ENCODE results near the gene SPRN.

Gene SPRN

DNA sequence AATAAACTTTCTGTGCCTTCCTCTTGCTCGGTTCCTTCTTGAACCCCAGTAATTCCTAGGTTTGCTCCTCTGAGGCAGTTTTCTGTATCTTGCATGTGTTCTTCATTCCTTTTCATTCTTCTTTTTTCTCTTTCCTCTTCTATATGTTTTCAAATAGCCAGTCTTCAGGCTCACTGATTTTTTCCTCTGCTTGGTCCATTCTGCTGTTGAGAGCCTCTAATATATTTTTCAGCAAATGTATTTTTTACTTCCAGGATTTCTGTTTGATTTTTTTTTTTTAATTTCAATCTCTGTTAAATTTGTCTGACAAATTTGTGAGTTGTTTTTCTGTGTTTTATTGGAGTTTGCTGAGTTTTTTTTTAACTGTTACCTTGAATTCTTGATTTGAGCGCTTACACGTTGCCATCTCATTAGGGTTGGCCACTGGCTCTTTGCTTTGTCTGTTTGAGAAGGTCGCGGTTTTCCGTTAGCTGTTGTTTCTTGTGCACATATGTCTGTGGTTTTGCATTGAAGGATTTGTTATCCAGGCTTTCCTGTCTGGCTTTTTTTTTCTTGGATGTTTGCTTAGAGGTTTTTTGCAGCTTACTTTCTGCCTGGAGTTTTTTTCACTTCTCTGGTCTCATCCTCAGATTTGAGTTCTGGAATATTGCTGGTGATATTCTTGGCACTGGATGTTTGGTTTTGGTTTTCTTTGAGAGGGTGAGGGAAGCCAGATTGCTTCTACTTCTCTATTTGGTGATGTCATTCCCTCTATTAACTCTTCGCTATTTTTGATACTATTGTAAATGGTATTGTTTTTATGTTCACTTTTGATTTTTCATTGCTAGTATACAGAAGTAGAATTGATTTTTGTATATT, 12.7 kb downstream of the SPRN start:
- DNase-seq (ENCODE audit: low read depth in 2 of 2, low spot score in 1 of 2), result no peak

DNA sequence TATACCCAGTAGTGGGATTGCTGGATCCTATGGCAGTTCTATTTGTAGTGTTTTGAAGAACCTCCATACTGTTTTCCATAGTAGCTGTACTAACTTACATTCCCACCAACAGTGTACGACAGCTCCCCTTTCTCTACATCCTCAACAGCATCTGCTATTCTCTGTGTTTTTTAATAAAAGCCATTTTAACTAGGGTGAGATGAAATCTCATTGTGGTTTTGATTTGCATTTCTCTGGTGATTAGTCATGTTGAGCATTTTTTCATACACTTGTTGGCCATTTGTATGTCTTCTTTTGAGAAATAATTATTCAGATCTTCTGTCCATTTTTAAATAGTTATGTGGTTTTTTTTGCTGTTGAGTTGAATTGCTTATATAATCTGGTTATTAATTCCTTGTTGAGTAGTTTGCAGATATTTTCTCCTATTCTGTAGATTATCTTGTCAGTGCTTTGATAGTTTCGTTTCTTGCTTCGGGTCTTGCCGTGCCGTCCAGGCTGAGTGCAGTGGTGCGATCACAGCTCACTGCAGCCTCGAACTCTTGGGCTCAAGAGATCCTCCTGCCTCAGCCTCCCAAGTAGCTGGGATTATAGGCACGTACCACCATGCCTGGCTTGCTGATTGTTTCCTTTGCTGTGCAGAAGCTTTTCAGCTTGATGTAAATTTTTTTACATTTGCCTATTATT, 18.4 kb downstream of the SPRN start:
- DNase-seq (ENCODE audit: low read depth in 2 of 2, low spot score in 1 of 2), result no peak

DNA sequence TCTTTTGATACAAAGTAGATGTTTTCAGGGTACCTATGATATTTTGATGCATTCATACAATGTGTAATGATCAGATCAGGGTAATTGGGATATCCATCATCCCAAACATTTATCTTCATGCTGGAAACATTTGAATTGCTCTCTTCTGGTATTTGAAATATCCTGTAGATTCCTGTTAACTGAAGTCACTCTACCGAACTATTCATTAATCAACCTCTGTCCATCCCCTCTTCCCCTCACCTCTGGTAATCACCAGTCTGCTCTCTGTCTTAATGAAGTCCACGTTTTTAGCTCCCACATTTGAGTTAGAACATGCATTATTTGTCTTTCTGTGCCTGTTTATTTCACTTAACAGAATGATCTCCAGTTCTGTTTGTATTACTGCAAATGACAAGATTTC, 19.2 kb downstream of the SPRN start:
- DNase-seq (ENCODE audit: low read depth in 2 of 2, low spot score in 1 of 2), result no peak

DNA sequence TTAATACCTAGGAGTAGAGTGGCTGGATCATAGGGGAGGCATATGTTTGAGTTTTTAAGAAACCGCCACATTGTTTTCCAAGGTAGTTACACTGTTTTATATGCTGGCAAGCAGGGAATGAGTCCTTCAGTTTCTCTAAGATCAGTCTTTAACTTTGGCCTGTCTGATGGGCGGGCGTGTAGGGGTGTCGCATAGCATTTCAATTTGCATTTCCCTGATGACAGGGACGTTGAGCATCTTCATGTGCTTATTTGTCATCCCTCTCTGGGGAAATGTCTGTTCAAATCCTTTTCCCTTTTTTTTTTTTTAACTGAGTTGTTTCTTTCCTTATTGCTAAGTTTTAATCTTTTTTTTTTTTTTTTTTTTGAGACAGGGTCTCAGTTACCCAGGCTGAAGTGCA, 20.6 kb downstream of the SPRN start:
- DNase-seq (ENCODE audit: low read depth in 2 of 2, low spot score in 1 of 2), result no peak

DNA sequence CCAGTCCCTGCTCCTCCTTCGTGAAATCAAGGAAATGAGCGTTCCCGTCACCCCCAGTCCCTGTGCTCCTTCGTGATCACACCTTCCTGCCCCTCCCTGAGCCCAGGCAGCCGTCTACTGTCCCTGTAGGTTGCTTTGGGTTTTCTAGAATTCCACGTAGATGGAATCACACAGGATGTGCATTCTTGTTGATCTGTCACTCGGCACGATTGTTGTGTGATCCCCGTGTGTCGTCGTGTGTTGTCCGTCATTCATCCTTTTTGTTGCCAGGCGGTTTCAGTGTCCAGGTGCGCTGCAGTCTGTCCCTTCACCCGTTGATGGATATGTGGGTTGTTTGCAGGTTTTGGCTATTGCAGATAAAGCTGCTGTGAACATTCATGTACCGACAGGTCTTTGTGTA, 21.1 kb downstream of the SPRN start:
- DNase-seq (ENCODE audit: low read depth in 2 of 2, low spot score in 1 of 2), result no peak

DNA sequence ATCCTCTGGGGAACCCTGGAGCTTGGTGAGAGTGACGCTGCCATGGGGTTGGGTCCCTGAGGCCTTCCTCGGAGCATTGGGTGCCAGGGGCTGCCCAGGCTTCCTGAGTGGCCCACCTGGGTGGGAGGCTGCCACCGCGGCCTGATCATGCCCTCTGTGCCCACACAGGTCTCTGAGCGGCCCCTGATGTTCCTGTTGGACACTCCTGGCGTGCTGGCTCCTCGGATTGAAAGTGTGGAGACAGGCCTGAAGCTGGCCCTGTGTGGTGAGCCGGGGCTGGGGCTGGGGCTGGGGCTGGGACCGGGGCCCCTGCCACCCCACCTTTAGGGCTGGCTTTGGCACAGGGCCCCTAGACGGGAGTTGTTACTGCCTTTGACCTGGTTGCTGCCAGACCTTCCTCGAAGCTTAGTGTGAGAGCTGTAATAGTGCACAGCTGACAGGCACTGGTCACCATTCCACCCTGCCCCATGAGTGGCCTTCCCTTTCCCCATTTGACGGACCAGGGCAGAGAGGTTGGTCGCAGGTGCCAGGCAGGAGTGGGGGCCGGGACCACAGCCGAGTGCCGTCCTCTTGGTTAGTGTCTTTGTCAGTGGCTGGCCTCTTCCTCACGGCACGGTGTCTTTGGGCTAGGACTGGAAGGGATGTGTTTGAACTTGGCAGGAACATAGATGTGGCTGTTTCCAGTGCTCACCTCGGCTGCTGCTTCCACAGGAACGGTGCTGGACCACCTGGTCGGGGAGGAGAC, 22.3 kb downstream of the SPRN start:
- no peak for DNase-seq (ENCODE audit: low read depth in 2 of 2, low spot score in 1 of 2)

DNA sequence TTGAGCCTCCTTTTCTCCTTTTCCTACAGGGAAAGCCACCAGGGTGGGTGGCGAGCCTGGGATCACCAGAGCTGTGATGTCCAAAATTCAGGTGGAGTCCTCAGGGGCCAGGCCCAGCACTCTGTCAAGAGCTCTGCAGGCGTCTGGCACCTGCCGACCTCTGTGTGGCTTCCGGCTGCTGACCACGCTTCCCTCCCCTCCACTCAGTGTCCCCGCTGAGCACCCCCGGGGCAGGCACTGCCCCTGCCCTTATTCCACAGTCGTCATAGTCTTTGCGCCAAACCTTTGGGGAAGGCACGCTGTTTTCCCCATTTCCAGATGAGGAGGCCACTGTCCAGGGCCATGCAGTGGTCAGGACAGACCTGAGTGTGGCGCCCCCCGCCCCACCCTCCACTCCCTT, 22.9 kb downstream of the SPRN start:
- no peak for DNase-seq (ENCODE audit: low read depth in 2 of 2, low spot score in 1 of 2)

DNA sequence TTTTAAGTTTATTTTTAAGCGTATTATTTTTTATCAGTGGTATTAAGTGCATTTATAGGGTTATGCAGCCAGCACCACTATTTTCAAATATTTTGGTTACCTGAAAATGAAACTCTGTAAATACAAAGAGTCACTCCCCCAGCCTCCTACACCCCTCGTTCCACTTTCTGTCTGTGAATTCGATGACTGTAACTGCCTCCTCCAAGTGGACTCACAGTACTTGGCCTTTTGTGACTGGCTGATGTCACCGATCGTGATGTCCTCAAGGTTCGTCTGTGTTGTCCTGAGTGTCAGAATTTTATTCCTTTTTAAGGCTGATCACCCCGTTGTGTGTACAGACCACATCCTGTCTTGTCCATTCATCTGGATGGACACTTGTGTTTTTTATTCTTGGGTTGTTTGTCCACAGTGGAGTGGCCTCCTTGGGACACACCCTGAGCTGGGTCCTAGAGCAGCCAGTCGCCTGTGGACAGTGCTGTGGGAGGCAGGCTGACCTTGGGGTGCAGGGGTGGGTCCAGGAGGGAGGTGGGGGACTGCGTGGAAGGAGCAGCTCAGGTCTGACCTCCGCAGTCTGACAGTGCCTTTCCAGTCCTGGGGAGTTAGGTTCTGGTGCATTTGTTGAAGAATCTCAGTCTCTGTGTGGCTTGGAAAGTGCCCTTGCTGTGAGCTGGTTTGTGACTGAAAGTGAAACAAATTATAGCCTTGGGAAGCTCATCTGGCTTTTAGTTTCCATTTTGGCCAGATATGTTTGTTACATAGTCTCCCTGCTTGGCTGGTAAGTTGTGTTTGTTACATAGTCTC, 23.6 kb downstream of the SPRN start:
- DNase-seq (ENCODE audit: low read depth in 2 of 2, low spot score in 1 of 2), result no peak

DNA sequence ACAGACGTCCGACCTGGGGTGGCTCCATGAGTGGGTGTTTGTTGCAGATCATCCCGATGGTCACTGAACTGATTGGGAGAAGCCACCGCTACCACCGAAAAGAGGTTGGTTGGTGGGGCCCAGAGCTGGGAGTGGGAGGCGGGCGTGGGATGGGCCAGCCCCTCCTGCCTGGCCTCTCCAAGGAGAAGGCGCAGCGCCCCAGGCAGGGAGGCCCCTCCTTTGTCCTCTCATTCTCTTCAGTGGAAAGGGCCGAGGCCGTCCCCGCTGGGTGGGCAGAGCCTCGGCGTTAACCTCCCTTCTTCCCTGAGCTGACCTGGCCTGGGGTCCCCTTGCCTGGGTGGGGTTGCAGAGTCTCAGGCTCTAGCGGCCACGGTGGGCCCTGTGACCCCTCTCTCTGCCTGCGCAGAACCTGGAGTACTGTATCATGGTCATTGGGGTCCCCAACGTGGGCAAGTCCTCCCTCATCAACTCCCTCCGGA, 25.3 kb downstream of the SPRN start:
- DNase-seq (ENCODE audit: low read depth in 2 of 2, low spot score in 1 of 2), result no peak

DNA sequence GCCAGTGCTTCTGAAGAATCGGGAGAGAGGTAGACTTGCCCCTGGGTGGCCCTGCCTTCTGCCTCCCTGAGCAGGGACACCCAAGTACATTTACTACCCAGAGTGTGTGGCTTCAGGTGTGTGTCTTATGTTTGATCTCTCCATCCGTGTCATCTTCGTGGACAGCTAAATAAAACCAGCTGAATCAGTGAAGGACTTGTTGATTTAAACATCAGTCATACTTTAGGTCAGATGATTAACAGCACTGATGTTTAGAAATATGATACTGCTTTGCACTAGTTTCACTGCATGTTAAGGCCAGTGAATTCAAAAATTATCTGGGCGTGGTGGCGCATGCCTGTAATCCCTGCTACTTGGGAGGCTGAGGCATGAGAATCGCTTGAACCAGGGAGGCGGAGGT, 26.5 kb downstream of the SPRN start:
- DNase-seq (ENCODE audit: low read depth in 2 of 2, low spot score in 1 of 2), result no peak

DNA sequence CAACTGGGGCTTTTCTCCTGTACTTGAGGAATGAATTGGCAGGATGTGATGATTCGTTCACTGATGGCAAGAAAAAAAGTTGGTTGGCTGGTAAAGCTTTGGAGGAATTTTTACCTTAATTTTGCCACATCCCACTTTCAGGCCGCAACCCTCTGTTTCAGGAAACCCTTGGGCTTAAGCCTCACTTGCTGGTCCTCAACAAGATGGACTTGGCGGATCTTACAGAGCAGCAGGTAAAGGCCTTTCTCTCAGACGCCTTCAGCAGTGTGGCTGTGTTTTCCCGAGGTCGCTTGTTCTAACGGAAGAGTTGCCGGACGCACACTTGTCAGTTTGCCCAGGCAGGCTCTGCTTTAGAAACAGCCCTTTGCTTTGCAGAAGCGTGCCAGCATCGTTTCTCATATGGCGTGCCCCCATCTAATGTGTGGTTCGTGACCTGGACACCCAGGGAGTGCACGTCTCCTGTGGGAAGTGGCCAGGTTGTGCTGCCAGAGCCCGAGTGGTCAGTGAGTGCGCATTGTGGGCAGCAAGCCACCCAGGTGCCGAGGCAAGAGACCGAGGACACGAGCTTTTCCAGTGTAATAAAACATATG, 28.3 kb downstream of the SPRN start:
- DNase-seq (ENCODE audit: low read depth in 2 of 2, low spot score in 1 of 2), result no peak

DNA sequence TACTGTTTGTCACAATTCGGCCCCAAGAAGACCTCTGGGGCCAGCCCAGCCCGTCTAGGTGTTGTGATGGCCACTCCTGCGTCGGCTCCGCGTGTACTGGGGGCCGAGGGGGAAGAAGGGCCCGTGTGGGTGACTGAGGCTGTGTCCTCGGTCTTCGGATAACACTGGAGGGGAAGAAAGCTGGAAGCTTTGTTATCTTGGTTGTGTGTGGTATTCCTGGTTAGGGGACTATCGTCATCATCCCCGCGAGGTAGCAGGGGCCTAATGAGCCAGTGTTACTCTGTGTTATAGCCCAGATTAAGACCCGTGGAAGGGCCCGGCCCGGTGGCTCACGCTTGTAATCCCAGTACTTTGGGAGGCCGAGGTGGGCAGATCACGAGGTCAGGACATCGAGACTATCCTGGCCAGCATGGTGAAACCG, 29.6 kb downstream of the SPRN start:
- DNase-seq (ENCODE audit: low read depth in 2 of 2, low spot score in 1 of 2), result no peak

DNA sequence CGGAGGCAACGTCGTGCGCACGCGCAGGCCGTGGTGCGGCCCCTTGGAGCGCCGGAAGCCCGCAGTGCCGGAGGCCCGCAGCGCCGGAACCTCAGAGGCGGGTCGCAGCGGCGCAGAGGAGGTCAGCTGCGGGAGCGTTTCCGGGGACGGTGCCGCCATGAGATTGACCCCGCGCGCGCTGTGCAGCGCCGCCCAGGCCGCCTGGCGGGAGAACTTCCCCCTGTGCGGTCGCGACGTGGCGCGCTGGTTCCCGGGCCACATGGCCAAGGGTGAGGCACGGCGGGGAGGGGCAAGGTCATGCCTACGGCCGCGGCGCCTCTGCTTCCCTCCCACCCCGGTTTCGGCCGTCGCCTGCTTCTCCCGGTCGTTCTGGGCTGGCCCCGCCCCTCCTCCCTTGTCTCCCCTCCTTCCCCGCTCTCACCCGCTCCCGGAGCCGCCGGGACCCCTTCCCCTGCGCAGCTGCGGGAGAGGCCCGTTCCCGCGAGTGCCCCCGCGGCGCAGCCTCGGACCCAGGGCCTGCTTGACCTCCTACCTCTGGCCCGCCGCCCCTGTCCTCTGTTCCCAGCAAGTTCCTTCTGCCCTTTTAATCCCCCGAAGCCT, 30.3 kb downstream of the SPRN start, which contains the start of gene MTG1:
Gene MTG1 (plus strand): TSS at position 94 of the 600 bp plus-strand sequence. CDS start 64 bp downstream, at position 158.
- peak; percentile 72 to 88 for DNase-seq (ENCODE audit: low read depth in 2 of 2, low spot score in 1 of 2)

DNA sequence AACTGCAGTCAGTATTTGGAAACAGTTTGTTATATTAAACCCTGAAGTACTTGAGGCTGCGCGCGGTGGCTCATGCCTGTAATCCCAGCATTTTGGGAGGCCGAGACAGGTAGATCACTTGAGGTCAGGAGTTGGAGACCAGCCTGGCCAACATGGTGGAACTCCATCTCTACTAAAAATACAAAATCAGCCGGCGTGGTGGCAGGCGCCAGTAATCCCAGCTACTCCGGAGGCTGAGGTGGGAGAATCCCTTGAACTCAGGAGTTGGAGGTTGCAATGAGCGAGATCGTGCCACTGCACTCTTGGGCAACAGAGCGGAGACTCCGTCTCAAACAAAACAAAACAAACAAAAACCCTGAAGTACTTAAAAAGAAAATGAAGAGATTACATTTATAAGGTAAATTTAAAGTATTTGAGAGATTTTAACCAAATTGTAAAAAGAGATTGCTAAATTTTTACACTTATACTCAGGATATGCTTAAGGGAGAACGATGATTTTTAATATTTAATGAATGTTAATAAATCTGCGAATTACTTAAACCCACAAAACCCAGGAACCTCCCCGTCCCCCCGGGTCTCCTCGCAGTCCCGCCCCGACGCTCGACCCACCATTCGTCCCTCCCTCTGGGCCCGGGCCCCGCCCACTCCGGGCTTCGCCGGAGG, 30.9 kb downstream of the SPRN start:
- no peak for DNase-seq (ENCODE audit: low read depth in 2 of 2, low spot score in 1 of 2)

DNA sequence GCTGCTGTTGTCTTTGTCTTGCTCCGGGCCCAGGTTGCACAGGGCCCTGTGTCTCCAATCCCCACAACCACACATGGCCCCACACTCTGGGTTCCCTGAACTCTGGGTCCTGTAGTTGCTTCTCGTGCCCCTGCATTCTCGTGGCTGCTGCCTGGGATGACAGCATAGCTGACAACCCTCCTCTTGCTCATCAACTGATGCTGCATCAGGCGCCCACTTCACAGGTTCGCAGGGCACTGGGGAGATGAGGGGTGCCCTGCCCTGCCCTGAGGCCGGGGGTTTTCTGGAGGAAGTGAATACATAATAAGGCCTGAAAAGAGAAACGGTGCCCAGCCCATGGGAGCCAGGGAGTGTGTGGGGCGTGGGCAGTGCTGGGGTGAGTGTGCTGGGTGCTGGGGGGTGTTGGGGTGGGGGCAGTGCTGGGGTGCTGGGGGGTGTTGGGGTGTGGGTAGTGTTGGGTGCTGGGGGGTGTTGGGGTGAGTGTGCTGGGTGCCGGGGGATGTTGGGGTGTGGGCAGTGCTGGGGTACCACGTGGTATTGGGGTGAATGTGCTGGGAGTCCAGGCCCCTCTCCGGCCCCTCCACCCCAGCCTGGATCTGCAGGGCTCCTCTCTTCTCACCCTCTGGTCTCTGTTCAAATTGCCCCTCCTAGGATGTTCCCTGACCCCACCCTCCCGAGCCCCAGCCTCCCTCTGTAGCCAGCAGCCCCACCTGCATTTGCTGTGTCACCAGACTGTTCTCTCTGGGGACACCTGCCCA, 32.5 kb downstream of the SPRN start:
- DNase-seq (ENCODE audit: low read depth in 2 of 2, low spot score in 1 of 2), result no peak

DNA sequence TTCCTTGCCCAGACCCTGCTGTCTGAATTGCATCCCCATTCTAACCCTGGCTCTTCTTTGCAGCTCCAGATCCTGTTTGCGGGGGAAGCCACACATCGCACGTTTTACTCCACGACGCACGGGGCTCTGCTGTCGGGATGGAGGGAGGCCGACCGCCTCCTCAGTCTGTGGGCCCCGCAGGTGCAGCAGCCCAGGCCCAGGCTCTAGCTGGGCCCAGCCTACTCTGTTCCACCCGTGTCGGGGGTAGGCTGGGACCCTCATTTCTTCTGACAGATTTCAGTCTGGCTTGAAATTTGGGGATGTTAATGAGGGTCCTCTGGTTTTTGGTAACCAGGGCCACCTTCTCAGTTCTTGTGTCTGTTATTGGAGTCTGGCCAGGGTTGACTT, 33.2 kb downstream of the SPRN start:
- no peak for DNase-seq (ENCODE audit: low read depth in 2 of 2, low spot score in 1 of 2)

DNA sequence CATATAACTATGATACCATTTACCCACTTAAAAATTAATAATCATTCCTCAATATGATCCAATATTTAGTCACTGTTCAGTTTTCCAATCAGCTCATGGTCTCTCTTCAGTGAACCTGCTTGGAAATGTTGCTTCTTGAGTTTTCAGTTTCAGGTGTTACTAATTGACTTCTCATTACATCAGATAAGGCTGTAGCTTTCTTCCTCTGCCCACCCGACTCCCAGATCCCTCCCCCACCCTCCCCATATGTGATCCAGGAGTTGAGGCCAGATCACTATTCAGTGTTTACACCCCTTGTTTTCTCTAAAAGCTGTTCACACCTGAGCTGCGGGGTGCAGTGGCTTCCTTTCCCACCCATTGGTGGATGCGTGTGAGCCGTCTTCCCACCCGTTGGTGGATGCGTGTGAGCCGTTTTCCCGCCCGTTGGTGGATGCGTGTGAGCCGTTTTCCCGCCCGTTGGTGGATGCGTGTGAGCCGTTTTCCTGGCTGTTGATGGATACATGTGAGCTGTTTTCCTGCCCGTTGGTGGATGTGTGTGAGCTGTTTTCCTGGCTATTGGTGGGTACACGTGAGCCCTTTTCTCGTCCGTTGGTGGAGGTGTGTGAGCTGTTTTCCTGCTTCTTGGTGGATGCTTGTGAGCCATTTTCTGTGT, 33.7 kb downstream of the SPRN start:
- no peak for DNase-seq (ENCODE audit: low read depth in 2 of 2, low spot score in 1 of 2)

All from stimulated activated CD8-positive, alpha-beta memory T cell treated with anti-CD3 and anti-CD28 coated beads, Interleukin-4, amount 100 ng/mL, for 1 hour (primary cell).